ENCODE results near the gene CEP78.
A peak's percentile ranks its signal among the peaks of the same experiment; 100 is the strongest.
"Not testable (repeated sequence)": the region's sequence is repeated elsewhere in the genome, so short reads cannot be mapped to it uniquely, and the experiment has no call there.

Gene CEP78

GRCh38 chr9:78235762-78236550 is at the start of gene CEP78:
Gene CEP78 (plus strand): TSS chr9:78236075. CDS start chr9:78236351, 276 bp downstream.
- peak; percentile 84 to 87 for DNase-seq

GRCh38 chr9:78187763-78188484 is 48.0 kb upstream of the CEP78 start:
- DNase-seq: no peak

GRCh38 chr9:78188594-78188993 is 47.3 kb upstream of the CEP78 start:
- no peak for DNase-seq

GRCh38 chr9:78189001-78189400 is 46.9 kb upstream of the CEP78 start:
- DNase-seq: no peak

GRCh38 chr9:78189461-78189860 is 46.4 kb upstream of the CEP78 start:
- DNase-seq: no peak

GRCh38 chr9:78191931-78192330 is 43.9 kb upstream of the CEP78 start:
- DNase-seq: no peak

- no peak for DNase-seq
These were observed 39.6 kb upstream of the CEP78 start for GRCh38 chr9:78196258-78196657.

GRCh38 chr9:78201158-78201777 is 34.6 kb upstream of the CEP78 start:
- DNase-seq: not testable (repeated sequence)

- no peak for DNase-seq
These were observed 28.6 kb upstream of the CEP78 start for GRCh38 chr9:78207319-78207718.

GRCh38 chr9:78207901-78208300 is 28.0 kb upstream of the CEP78 start:
- DNase-seq: no peak

GRCh38 chr9:78209127-78209526 is 26.7 kb upstream of the CEP78 start:
- no peak for DNase-seq

GRCh38 chr9:78210841-78211301 is 25.0 kb upstream of the CEP78 start:
- no peak for DNase-seq

- no peak for DNase-seq
These were observed 23.0 kb upstream of the CEP78 start for GRCh38 chr9:78212868-78213267.

GRCh38 chr9:78213712-78214111 is 22.2 kb upstream of the CEP78 start:
- DNase-seq: no peak

- no peak for DNase-seq
These were observed 21.4 kb upstream of the CEP78 start for GRCh38 chr9:78214492-78214891.

- no peak for DNase-seq
These were observed 20.2 kb upstream of the CEP78 start for GRCh38 chr9:78215706-78216105.

GRCh38 chr9:78218890-78219289 is 17.0 kb upstream of the CEP78 start:
- DNase-seq: no peak

GRCh38 chr9:78221425-78221824 is 14.4 kb upstream of the CEP78 start:
- DNase-seq: no peak

- not testable (repeated sequence) for DNase-seq
These were observed 14.0 kb upstream of the CEP78 start for GRCh38 chr9:78221841-78222240.

- DNase-seq: no peak
These were observed 5.1 kb upstream of the CEP78 start for GRCh38 chr9:78230761-78231160.

GRCh38 chr9:78232471-78232870 is 3.4 kb upstream of the CEP78 start:
- not testable (repeated sequence) for DNase-seq

GRCh38 chr9:78234810-78235209 is 1.1 kb upstream of the CEP78 start:
- DNase-seq: no peak

- DNase-seq: no peak
These were observed 566 bp upstream of the CEP78 start for GRCh38 chr9:78235256-78235761.

GRCh38 chr9:78236551-78236910 is 656 bp downstream of the CEP78 start:
- DNase-seq: no peak

Data from NCI-H1930 (cell line).